Middle frontal gyrus (tissue), 1 donor: ENCODE data around the gene OSTN.
"Not testable (repeated sequence)": the region's sequence is repeated elsewhere in the genome, so short reads cannot be mapped to it uniquely, and the experiment has no call there.

Experiments used
- DNase-seq: peaks from one replicate; pipeline ENCODE4 v3.0.0-alpha.2; 2015; ENCODE audit warnings: low spot score; ENCODE audit errors: extremely low spot score

Gene OSTN

DNA sequence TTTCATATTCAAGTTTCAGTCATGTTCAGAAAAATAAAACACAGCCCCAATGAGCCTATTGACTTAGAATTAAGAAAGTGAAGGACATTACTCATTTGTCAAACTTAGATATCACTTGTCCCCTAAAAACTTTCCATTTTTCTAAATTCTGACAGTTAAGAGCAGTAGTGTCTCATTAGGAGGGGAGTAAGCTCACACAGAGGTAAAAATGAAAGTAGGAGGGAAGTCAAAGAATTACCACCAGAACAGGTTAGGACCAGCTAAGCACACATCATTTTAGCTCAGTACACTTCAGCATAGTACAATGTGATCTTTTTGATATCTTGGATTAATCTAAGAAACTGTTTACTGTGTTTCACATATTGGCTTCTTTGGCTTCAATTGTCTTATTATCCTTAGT lies 64.3 kb downstream of the OSTN start:
- DNase-seq, result no peak

GRCh38 chr3:191263850-191264249 lies 64.8 kb downstream of the OSTN start:
- no peak for DNase-seq

GRCh38 chr3:191268737-191269136 lies 69.7 kb downstream of the OSTN start:
- no peak for DNase-seq

- DNase-seq, result no peak
These were observed 70.4 kb downstream of the OSTN start for GRCh38 chr3:191269289-191270085.

DNA sequence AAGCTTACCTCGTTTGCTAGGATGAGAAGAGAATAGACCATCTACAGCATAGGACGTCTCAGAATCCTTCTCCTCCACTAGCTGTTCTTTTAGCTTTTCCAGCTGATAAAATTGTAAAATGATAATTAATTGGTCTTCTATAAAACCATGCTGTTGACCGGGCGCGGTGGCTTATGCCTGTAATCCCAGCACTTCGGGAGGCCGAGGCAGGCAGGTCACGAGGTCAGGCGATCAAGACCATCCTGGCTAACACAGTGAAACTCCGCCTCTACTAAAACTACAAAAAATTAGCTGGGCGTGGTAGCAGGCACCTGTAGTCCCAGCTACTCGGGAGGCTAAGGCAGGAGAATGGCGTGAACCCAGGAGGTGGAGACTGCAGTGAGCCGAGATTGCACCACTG lies 76.2 kb downstream of the OSTN start:
- DNase-seq, result not testable (repeated sequence)

- no peak for DNase-seq
These were observed 76.7 kb downstream of the OSTN start for GRCh38 chr3:191275751-191276150.

GRCh38 chr3:191280111-191280510 lies 81.1 kb downstream of the OSTN start:
- no peak for DNase-seq

DNA sequence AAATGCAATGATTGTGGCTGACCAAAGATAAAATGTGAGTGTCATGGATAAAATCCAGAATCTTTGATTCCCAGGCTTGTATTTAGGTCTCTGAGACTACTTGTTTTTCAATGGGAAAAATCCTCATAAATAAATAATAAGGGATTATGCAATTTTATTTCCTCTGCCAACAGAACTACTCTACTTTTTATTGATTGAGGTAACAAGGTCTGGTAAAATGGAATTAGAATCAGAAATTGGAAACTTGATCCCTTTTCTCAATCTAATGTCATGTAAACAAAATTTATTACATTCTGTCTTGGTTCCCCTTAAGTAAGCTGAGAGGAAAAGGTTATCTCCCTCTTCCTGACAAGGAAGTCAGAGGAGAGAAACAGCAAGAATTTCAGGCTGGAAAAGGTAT lies 81.8 kb downstream of the OSTN start:
- no peak for DNase-seq

GRCh38 chr3:191282251-191283185 lies 83.5 kb downstream of the OSTN start:
- DNase-seq, result no peak

DNA sequence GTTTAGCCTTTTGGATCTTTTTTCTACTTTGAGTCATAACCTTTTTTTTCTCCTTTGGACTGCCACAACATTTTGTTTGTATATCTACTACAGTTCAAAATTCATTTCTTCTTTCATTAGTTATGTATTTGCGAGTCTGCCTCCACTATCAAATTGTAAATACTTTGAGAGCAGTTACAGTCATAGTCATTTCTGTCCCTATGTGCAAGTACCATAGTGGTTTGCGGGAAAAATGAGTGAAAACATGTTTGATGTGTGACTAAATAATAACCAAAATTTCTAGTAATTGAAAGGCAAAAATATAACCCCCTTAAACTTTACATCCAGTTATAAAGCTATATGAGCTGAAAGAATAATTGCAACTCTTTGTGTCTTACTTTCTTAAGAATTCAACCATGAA lies 84.4 kb downstream of the OSTN start:
- DNase-seq, result no peak

GRCh38 chr3:191290311-191291025 lies 91.4 kb downstream of the OSTN start:
- DNase-seq, result no peak

DNA sequence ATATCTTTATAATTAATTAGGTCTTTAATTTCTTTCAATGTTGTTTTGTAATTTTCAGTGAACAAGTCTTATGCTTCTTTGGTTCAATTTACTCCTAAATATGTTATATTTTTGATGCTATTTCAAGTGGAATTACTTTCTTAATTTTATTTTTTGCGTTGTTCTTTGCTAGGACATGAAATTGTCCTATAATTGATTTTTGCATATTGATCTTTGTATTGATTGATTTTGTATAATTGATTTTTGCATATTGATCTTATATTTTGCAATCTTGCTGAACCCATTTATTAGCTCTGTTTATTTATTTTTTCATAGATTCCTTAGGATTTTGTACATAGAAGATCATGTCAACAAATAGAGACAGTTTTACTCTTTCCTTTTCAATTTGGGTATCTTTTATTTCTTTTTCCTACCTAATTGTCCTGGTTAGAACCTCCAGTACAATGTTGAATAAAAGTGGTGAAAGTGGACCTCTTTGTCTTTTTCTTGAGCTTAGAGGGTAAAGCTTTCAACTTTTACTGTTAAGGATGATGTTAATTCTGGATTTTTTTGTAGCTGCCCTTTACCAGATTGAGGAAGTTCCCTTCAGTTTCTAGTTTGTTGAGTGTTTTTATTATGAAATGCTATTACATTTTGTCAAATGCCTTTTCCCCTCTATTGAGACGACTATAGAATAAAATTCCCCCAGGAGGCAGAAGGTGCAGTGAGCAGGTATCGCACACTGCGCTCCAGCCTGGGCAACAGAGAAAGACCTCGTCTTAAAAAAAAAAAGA lies 93.4 kb downstream of the OSTN start:
- no peak for DNase-seq

DNA sequence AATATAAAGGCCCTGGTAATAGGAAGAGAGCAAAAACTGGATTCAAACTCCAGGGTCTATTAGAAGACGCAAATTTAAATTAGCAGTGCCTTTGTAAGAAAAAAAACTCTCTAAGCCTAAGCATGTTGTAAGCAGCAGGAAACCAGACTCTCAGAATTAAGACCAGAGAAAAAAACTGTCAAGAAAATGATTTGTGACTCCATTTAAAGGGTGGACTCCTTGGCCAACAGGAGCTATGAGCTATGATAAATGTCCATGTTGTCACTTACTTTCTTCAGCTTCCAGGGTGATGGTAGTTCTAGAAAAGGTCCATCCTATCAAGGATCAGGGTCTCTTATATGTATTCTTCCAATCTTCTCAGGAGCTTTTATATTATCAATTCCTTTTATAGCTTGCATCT lies 95.2 kb downstream of the OSTN start:
- DNase-seq, result no peak

- DNase-seq, result no peak
These were observed 97.0 kb downstream of the OSTN start for GRCh38 chr3:191296041-191296541.

- DNase-seq, result no peak
These were observed 99.8 kb downstream of the OSTN start for GRCh38 chr3:191298846-191299245.

GRCh38 chr3:191300422-191300821 lies 101.4 kb downstream of the OSTN start:
- DNase-seq, result no peak

DNA sequence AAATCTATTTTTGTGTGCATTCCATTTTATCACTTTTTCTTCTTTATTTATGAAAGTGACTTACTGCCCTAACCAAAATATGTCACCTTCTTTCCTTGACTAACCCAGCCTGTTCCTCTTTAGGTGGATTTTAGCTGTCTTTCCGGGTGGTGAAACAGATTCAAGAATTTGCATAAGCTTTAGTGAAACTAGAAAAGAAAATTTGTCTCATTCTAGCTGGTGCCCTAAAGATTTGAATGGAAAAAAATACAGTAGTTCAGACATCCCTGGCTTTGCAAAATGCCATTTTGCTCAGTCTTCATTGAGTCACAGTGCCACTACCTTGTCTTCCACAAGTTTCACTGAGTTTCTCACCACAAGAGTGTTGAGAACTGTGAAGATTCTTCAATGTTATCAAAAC lies 102.0 kb downstream of the OSTN start:
- no peak for DNase-seq

DNA sequence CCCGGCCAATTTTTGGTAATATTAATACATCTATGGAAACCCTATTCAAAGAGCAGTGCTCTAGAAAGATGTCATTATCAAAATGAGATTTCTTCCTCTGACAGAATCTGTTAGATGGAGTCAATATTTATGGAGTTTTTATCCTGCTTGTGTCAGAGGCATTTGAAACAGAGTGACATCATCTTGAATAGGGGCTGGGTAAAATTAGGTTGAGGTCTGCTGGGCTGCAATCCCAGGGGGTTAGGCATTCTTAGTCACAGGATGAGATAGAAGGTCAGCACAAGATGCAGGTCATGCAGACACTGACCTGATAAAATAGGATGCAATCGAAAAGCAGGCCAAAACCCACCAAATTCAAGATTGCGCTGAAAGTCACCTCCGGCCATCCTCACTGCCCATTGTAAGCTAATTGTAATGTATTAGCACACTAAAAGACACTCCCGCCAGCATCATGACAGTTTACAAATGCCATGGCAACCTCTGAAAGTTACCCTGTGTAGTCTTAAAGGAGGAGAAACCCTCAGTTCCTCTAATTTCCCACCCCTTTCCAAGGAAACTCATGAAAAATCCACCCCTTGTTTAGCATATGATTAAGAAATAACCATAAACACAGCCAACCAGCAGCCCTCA lies 102.9 kb downstream of the OSTN start:
- DNase-seq, result no peak

DNA sequence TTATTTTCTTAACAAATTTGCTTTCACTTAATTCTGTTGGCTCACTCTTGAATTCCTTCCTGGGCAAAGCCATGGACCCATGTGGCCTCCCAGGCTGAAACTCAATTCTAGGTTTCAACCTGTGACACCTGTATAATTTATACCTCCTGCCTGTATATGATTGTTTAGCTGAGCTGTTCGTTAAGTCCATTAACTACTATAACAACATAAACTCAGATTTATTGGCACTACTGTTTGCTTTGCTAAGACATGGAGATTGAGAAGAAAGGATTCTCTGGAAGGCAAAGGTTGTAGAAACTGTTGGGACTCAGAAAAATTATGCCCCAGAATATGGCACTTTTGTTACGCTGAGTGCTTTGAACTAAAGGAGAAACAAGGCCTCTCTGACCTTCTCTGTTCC lies 103.4 kb downstream of the OSTN start:
- DNase-seq, result no peak

- DNase-seq, result no peak
These were observed 104.6 kb downstream of the OSTN start for GRCh38 chr3:191303596-191303995.
